HG02623 (cell line): Measurements from ENCODE around the gene KCNA3.

Experiments
- ATAC-seq: cut with Tn5 transposase; IDR thresholded peaks from one replicate; pipeline ENCODE4 v1.9.1; 2021; ENCODE audit warnings: moderate library complexity; ENCODE audit not compliant: unreplicated experiment

The KCNA3 gene

GRCh38 chr1:110674337-110675059 is at the start of gene KCNA3:
TSS of gene KCNA3 (minus strand) at chr1:110674940. CDS start at chr1:110674809, 131 bp downstream.
- peak; percentile 32 for ATAC-seq

DNA sequence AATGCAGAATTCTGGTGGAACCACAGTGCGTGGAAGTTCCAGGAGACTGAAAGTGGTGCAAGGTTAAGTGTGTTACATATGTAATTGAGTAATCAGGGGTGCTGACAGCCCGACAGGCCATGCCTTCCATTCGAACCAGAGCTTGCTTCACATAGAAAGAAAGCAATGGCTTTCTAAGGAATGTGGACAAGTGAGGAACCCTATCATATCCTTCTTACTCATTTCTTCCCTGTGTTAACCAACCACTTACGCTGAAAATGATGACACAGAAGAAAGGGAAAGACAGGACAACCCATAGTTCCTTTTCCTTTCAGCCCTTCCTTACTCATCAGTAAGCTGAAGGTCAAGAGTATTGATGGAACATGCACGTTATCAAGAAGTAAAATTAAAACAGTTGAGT is 48.1 kb upstream of the KCNA3 start:
- no peak for ATAC-seq

DNA sequence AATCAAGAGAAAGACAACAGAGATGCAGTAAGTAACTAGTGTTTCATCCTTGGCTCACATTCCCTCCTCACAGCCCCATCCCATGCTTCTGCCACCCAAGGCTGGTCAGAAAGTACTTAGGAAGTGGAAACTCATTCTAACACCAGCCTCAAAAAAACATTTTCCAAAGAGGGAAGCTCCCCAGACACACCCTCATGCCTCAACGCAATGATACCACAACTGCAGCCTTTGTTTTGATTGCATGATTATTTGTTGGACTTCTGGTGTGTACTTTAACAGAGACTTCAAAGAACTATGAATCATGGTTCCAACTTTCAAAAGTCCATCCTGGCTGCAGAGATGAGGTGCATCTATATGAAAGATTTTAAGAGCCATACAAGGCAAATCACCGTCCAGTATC is 45.2 kb upstream of the KCNA3 start:
- ATAC-seq: no peak

- ATAC-seq: no peak
Measured at GRCh38 chr1:110718452-110718851, 43.7 kb upstream of the KCNA3 start.

GRCh38 chr1:110717179-110717578 is 42.4 kb upstream of the KCNA3 start:
- ATAC-seq: no peak

- ATAC-seq: no peak
Measured at GRCh38 chr1:110714374-110714995, 39.7 kb upstream of the KCNA3 start.

GRCh38 chr1:110713221-110713620 is 38.5 kb upstream of the KCNA3 start:
- no peak for ATAC-seq

- no peak for ATAC-seq
Measured at GRCh38 chr1:110710314-110710713, 35.6 kb upstream of the KCNA3 start.

DNA sequence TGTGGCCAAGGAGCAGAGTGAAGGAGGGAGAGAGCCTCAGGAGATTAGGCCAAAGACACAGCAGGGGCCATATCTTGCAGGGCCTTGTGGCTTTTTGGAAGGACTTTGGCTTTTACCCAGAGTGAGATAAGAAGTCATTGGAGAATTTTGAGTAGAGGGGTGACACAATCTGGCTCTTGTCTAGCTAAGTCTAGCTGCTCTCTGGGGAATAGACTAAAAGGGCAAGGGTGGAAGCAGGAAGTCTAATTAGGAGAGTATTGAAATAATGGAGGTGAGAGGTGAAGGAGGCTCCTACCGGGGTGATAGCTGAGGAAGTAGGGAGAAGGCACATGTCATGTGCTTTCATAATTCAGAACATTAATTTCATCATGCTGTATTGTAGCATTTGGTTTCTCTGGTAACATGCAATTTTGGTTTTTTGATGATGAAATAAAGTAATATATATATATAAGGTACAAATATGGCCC is 34.3 kb upstream of the KCNA3 start:
- no peak for ATAC-seq

DNA sequence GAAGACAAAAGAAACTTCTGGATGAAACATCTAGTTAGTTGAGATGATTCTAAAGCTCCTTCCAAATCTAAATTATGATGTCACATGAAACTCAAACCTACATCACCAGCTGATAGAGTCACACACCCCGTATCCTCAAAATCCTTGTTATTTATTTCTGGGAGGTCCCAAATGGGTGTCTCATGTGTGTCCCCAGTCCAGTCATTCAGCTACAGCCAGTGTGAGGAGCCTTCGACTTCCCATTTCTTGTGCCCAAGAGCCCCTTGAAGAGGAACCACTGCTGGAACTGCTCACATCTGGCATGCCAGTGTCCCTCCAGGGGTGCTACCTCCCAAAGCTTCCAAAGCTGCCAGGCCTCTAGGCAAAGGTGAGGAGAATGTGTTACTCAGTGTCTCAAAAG is 32.5 kb upstream of the KCNA3 start:
- no peak for ATAC-seq

DNA sequence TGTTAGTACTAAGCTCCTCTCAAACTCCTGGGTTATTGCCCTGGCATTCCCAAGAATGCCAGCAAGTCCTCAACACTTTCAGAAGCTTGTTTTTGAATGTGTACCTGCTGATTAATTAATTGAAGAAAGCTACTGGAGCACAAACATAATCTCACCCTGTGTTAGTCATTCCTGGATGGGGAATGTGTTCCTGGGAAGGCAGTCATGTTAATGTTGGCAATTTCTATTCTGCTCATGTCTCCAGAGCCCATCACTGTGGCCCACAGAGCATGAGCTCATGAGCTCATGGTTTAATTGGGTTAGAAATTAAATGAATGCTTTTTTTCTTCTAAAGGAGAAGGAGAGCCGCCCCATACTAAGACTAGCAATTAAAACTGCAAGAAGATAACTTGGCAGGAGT is 31.9 kb upstream of the KCNA3 start:
- ATAC-seq: no peak

- ATAC-seq: no peak
Measured at GRCh38 chr1:110702260-110702659, 27.5 kb upstream of the KCNA3 start.

GRCh38 chr1:110700767-110701166 is 26.0 kb upstream of the KCNA3 start:
- no peak for ATAC-seq

- no peak for ATAC-seq
Measured at GRCh38 chr1:110697606-110698005, 22.9 kb upstream of the KCNA3 start.

GRCh38 chr1:110696818-110697217 is 22.1 kb upstream of the KCNA3 start:
- ATAC-seq: no peak

DNA sequence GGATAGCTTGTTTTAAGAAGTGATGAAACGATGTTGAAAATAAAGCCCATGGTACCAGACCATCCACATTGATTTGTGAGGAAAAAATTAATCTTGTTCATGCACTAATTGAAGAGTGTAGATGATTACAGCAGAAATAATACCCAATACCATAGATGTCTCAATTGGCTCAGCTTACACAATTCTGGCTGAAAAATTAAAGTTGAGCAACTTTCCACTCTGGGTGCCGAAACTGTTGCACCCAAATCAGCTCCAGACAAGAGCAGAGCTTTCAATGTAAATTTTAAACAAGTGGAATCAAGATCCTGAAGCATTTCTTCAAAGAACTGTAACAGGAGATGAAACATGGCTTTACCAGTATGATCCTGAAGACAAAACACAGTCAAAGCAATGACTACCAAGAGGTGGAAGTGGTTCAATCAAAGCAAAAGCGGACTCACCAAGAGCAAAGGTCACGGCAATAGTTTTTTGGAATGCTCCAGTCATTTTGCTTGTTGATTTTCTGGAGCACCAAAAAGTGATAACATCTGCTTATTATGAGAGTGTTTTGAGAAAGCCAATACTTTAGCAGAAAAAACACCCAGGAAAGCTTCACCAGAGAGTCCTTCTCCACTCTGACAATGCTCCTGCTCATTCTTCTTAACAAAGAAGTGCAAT is 16.1 kb upstream of the KCNA3 start:
- ATAC-seq: no peak

DNA sequence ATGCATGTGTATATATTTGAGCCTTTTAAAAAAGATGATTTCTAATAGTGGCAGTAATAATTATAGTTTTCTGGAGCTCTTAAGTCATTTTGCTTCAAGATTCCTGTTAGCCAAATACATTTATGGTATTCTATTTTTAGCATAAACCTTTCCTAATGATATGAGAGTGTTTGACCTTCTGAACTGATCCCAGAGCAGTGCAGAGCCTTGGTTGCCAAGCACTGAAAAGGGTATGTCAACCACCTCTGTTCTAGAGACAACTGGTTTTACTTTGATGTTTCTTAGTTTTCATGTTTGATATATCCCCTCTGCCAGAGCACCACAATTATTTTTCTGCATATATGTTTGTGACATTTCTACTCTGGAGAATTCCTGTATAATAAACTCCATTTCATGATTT is 15.1 kb upstream of the KCNA3 start:
- no peak for ATAC-seq

DNA sequence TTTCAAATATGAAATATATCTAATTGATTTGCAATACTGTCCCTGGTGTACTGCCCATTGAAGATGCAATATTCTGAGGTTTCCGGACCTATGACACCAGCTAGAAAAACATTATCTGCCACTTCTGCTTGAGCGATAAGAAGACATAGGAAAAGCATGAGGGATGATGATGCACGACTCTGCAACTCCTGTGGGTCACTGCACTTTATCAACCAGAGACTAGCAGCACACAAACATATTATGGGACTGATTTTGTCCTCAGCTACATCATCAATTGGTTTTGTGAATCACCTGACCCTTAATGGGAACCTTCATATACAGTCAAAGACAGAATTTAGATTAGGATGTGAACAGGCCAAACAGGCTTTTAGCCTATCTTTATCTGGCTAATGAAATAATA is 13.8 kb upstream of the KCNA3 start:
- no peak for ATAC-seq

DNA sequence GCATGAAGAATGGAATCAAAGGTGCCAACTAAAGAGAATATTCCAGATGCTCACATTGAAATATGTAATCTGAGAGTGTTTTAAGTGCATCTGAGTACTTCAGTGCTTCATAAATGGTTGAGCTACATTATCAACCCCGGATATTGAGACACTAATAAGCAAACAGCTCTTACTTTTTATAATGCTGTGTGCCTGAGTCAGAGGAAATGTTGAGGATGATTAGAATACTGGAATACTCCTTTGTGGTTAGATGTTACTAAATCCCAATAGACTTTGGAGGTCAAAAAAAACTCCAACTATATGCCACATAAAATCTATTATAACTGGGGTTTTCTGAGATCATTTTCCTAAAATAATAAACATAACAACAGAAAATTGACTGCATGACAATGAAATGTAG is 12.5 kb upstream of the KCNA3 start:
- no peak for ATAC-seq

- ATAC-seq: no peak
Measured at GRCh38 chr1:110686188-110686587, 11.4 kb upstream of the KCNA3 start.

GRCh38 chr1:110684491-110684890 is 9.8 kb upstream of the KCNA3 start:
- ATAC-seq: no peak

GRCh38 chr1:110682898-110683297 is 8.2 kb upstream of the KCNA3 start:
- ATAC-seq: no peak
